Upper lobe of right lung (tissue), 1 donor: ENCODE data around the gene PRKCE. TPM values are rescaled to one million over a fixed set of nuclear protein-coding genes. Genes with fewer than 3 reads are reported as not detected.

Source experiments
- ATAC-seq: fragments of 200-7000 bp; cut with Tn5 transposase; one replicate; pipeline ENCODE4 v1.9.1; 2020; ENCODE audit warnings: mild to moderate bottlenecking, moderate library complexity
- DNase-seq: peaks from one replicate; pipeline ENCODE4 v3.0.0-alpha.2; 2020
- H3K27ac ChIP-seq: fragments of 200-600 bp; one replicate; pipeline ENCODE4 v1.8.0; 2022
- H3K27me3 ChIP-seq: fragments of 200-600 bp; one replicate; pipeline ENCODE4 v1.8.0; 2022; ENCODE audit warnings: mild to moderate bottlenecking
- H3K36me3 ChIP-seq: fragments of 200-600 bp; one replicate; pipeline ENCODE4 v1.8.0; 2022
- H3K4me1 ChIP-seq: fragments of 200-600 bp; one replicate; pipeline ENCODE4 v1.8.0; 2022
- H3K4me3 ChIP-seq: fragments of 200-600 bp; one replicate; pipeline ENCODE4 v1.8.0; 2022; ENCODE audit warnings: mild to moderate bottlenecking
- H3K9me3 ChIP-seq: fragments of 200-600 bp; one replicate; pipeline ENCODE4 v1.8.0; 2022
- intact Hi-C: fragments of 100-400 bp; cut with DNase I; formaldehyde crosslinking; loops from one replicate; pipeline ENCODE4 v1.11.0; 2022
- total RNA-seq: library from RNA; stranded (reverse); fragmentation: NEBNext Ultra II Directional; extraction: Animal tissue kit (Norgen Biotek cat#: 25700); gene quantifications from one replicate; pipeline ENCODE4 v1.2.1, GENCODE V29; 2021
- TF ChIP-seq, protein P1 (sequence below): fragments of 200-600 bp; IDR thresholded peaks from one replicate; pipeline ENCODE4 v1.8.0; 2022; ENCODE audit warnings: antibody characterized with exemption
- donor health status: DM: no; HTN: yes; CAD: no; lungs with severe emphysema.

Gene PRKCE
- total RNA-seq, 1 donor from 2014 or later: 65.6 TPM

DNA sequence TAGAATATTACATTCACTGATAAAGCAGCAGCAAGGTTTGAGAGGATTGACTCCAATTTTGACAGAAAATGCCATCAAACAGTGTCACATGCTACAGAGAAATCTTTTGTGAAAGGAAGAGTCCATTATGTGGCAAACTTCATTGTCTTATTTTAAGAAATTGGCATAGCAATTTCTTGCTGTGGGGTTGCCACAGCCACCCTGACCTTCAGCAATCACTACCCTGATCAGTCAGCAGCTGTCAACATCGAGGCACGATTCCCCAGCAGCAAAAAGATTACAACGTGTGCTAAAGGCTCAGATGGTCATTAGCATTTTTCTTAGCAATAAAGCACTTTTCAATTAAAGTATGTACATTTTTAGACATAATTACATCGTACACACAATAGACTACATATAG lies 74.7 kb downstream of the PRKCE start:
- Histone ChIP-seq H3K4me3 (no peak overlapping the region), H3K9me3 (no peaks in the 10 kb centered on the region), H3K27me3 (no peaks in the 10 kb centered on the region), H3K36me3 (no peaks in the 10 kb centered on the region), H3K4me1 (peaks cover 14% of the 10 kb centered on the region), H3K27ac (no peak overlapping the region)
- ATAC-seq: no peak
- DNase-seq: no peak
- intact Hi-C loops: no loop called here
- TF ChIP-seq, protein P1, sequence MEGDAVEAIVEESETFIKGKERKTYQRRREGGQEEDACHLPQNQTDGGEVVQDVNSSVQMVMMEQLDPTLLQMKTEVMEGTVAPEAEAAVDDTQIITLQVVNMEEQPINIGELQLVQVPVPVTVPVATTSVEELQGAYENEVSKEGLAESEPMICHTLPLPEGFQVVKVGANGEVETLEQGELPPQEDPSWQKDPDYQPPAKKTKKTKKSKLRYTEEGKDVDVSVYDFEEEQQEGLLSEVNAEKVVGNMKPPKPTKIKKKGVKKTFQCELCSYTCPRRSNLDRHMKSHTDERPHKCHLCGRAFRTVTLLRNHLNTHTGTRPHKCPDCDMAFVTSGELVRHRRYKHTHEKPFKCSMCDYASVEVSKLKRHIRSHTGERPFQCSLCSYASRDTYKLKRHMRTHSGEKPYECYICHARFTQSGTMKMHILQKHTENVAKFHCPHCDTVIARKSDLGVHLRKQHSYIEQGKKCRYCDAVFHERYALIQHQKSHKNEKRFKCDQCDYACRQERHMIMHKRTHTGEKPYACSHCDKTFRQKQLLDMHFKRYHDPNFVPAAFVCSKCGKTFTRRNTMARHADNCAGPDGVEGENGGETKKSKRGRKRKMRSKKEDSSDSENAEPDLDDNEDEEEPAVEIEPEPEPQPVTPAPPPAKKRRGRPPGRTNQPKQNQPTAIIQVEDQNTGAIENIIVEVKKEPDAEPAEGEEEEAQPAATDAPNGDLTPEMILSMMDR: no peak

DNA sequence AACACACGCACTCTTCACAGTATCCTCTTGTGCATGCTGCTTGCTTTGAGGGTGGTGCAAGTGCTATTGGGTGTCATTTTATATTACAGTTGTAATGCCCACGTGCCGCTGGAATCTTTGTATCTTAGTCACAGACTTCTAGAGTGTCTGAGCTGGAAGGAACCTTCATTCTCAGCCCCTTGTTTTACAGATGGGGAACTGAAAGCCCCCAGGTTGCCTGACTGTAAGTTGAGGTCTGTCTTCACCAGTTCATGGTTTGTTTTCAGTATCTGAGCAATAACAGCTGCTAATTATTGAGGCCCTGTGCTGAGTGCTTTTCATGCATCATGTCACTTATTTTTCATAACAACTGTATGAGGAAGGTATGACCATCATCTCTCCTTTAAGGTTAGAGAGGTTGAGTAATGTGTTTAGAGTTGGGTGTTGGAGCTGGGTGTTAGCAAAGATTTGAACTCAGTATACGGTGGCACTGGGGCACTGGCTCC lies 77.0 kb downstream of the PRKCE start:
- intact Hi-C loops: no loop called here
- H3K9me3 ChIP-seq: no peaks in the 10 kb centered on the region
- no peak overlapping the region for H3K4me3 ChIP-seq
- peaks cover 14% of the 10 kb centered on the region for H3K4me1 ChIP-seq
- DNase-seq (no peak), ATAC-seq (no peak)
- H3K27ac ChIP-seq: no peak overlapping the region
- H3K36me3 ChIP-seq: no peaks in the 10 kb centered on the region
- TF ChIP-seq, protein P1: no peak
- no peaks in the 10 kb centered on the region for H3K27me3 ChIP-seq

DNA sequence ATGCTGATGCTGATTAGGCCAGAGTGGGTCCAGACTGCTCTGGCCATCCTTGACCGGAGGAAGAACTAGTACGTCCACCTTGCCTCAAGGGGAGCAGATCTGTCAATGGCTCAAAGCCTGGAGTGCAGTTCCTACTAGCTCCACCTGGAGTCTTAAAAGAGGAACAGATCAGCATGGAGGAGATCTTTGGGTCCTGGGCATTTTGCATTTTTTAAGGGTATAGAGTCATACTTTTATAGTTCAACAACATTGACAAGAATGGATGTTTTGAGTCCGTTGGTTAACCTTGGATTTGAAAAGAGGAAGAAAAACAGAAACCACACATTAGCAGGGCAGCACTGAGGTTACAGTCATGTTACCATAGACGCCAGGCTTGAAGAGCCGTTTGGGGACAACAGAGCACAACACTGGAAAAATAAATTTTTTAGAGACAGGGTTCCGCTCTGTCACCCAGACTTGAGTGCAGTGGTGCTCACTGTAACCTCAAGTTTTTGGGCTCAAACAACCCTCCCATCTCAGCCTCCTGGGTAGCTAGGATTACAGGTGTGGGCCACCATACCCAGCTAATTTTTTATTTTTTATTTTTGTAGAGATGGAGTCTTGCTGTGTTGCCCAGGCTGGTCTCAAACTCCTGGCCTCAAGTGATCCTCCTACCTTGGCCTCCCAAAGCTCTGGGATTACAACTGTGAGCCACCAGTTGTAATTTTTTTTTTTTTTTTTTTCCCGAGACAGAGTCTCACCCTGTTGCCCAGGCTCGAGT lies 78.5 kb downstream of the PRKCE start:
- Histone ChIP-seq H3K36me3 (no peaks in the 10 kb centered on the region), H3K27me3 (no peaks in the 10 kb centered on the region), H3K9me3 (no peaks in the 10 kb centered on the region), H3K27ac (no peak overlapping the region), H3K4me1 (peaks cover 4% of the 10 kb centered on the region), H3K4me3 (no peak overlapping the region)
- intact Hi-C loops: no loop called here
- ATAC-seq (peak; percentile 77), DNase-seq (no peak)
- TF ChIP-seq, protein P1: peak; percentile 28

DNA sequence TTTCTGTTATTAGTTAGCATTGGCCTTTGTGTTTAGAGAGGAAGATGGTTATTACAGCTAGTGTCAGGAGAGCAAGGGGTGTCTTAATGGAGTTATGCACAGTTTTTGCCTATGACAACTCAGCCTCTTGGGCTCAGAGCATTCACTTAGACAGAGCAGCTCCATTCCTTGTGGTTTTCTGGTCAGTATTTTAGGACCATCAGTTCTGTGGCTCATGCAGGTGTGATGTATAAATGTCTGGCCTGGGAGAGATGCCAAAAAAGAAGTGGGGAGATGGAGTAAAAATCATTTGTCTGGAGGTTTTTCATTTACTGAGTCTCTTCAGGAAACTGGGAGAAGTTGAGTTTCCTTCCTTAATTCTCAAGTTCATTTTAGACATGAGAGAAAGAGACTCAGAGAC lies 79.7 kb downstream of the PRKCE start:
- no peak for DNase-seq
- ATAC-seq: no peak
- intact Hi-C loops: no loop called here

DNA sequence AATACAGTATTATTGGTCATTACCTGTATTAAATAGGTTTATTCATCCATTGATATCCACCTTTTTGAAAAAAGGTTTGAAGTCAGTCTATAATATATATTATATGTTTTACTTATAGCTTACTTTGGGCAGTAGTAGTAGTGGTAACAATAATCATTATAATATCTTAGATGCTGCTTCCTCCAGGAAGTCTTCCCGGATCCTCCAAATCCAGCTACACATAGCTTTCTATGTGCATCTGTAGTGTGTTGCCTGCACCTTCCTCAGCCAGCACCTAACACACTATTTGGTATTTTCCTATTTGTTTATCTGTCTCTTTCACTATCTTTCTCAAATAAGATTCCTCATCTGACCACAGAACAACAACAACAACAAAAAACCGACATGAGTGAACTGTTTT lies 81.0 kb downstream of the PRKCE start:
- H3K27ac ChIP-seq: no peak overlapping the region
- H3K9me3 ChIP-seq: no peaks in the 10 kb centered on the region
- TF ChIP-seq, protein P1: no peak
- H3K36me3 ChIP-seq: no peaks in the 10 kb centered on the region
- no peak for ATAC-seq
- H3K4me1 ChIP-seq: peaks cover 8% of the 10 kb centered on the region
- H3K4me3 ChIP-seq: no peak overlapping the region
- no peak for DNase-seq
- H3K27me3 ChIP-seq: no peaks in the 10 kb centered on the region
- intact Hi-C loops: no loop called here

More for the DNA sequence above, 79.7 kb downstream of the PRKCE start:
- Histone ChIP-seq H3K9me3 (no peaks in the 10 kb centered on the region), H3K27me3 (no peaks in the 10 kb centered on the region), H3K4me1 (peaks cover 3% of the 10 kb centered on the region), H3K36me3 (no peaks in the 10 kb centered on the region), H3K4me3 (no peak overlapping the region), H3K27ac (no peak overlapping the region)
- TF ChIP-seq, protein P1: no peak
